M059J (cell line): ENCODE measurements around the gene KIFAP3. TPM values are rescaled to one million over a fixed set of nuclear protein-coding genes. Genes with fewer than 3 reads are reported as not detected.
"Not testable (repeated sequence)": the region's sequence is repeated elsewhere in the genome, so short reads cannot be mapped to it uniquely, and the experiment has no call there.

ENCODE experiments used
- DNase-seq: peaks from one replicate; pipeline ENCODE4 v3.0.0-alpha.2; 2012; ENCODE audit warnings: low read depth
- total RNA-seq: library from RNA; depleted of rRNA; stranded (reverse); fragments of >200 nt; shearing (Covaris generic); gene quantifications from 2 replicates; pipeline ENCODE4 v1.2.3, GENCODE V29; 2014; rRNA removed

KIFAP3 gene
- 14.4 and 25.7 TPM in 2 replicates for total RNA-seq

DNA sequence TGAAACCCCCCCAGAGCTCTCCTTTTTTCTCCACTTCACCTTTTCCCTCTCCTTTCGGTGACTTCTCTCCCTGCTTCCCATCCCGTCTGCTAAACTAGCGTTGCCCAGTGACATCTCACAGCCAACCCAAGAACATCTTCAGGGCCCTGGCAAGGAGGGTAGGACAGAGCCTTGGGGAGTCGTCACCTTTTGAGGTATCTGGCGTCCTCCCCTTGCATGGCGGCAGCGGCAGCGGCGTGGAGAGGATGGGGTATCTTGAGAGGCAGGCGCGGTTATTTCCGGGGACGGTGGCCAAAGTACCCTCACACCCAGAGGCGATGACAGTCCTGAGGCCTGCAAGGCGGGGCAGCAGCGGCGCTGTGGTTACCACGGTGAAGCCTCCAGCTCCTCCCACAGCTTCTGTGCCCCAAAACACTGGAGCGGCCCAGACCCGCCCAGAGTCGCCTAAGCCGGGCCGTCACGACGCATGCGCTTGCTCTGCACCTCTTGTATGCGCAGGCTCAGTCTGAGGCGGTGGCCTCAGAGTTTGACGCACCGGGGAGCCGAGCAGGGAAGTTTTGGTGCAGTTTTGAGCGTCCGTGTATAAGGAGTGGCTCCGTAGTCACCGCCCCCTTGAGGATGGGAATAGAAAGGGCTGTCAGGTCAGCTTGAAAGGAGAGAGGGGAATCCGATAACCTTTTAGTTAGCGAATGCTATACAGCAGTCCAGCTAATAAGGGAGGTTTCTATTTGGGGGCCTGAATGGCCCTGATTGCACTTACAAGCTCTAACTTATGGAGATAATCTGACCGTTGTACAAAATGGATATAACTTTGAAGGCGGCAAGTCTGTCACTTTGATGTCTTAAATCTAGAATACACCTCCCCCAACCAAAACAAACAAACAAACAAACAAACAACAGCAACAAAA, at the start of gene KIFAP3:
KIFAP3 (minus strand) TSS at position 446 of the 908 bp plus-strand sequence; CDS start at position 218, 228 bp downstream.
- DNase-seq: peak; percentile 99

DNA sequence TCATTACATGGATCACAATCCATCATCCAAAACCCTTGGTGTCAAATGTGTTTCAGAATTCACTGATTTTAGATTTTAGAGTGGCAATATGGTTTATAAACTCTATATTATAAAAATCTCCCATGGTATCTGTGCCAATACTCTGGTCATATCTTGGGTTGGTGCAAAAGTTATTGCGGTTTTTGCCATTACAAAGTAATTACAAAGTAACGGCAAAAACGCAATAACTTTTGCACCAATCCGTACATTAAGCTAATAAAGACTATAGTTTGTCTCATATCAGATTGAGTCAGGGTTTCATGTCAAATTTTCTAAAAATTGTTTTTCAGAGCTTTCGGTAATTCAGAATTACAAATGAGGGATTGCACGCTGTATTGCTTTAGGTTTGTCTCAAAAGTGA, 47.9 kb upstream of the KIFAP3 start:
- DNase-seq: no peak

DNA sequence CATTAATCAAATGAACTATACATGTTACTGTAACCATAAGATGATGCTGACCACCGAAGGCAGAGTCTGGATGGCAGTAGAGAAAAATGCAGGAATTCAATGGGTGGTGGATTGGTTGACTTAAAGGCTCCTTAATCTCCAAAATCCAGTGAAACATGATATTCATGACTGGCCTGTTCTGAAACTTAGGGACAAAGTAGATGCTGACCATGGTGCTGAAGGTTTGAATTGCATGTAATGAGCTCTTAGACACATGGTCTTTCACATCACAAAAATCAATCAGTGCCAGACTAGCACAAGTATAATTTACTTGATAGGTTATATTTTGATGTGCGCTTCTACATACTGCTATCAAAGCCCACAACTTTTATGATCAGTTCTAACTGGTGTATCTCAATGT, 40.4 kb upstream of the KIFAP3 start:
- DNase-seq: peak; percentile 35

DNA sequence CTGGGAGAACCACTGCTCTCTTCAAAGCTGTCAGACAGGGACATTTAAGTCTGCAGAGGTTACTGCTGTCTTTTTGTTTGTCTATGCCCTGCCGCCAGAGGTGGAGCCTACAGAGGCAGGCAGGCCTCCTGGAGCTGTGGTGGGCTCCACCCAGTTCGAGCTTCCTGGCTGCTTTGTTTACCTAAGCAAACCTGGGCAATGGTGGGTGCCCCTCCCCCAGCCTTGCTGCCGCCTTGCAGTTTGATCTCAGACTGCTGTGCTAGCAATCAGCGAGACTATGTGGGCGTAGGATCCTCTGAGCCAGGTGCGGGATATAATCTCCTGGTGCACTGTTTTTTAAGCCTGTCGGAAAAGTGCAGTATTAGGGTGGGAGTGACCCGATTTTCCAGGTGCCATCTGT, 38.6 kb upstream of the KIFAP3 start:
- not testable (repeated sequence) for DNase-seq

DNA sequence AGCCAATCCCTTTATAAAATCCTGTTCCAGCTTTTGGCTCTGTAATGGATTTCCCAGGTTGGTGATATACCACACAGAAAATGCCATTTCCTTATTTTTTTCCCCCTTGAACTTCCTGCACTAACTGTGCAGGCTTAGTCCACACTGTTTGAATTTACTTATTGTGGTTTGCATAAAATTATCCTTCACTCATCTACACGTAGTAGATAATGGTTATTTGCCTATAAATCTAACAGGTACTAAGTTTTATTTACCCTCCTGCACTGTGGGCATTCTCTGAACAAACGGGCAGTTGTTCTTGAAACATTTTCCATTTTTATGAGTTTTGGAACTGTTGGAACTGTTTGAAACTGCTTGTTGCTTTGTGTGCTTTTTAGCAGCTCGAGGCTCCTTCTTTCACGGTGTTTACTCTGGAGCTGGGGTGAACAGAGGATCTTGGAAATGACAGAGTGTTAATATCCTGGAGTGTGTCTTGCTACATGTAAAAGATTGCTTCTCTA, 23.0 kb upstream of the KIFAP3 start:
- no peak for DNase-seq

DNA sequence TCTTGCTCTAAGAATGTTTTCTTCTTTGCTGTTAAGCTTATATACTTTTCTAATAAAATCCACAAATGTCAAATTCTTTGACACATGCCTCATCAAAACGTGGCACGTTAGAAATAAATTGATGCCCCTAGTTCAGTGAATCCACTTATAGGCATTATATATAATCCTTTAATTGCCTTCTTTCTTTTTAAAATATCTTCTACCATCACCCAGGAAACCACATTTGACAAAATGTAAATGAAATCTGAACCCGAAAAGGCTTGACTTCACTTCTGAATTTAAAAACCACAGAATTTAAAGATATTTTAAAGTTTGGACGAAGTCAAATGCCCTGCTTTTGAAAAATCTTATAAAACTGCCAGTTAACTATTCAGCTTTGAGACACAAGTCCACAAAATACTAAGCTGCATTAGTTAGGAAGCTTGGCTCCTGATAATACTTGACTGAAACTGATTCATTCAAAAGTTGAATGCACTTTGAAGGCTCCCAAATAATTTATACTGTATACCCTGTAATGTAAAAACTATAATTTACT, 22.4 kb upstream of the KIFAP3 start:
- no peak for DNase-seq

DNA sequence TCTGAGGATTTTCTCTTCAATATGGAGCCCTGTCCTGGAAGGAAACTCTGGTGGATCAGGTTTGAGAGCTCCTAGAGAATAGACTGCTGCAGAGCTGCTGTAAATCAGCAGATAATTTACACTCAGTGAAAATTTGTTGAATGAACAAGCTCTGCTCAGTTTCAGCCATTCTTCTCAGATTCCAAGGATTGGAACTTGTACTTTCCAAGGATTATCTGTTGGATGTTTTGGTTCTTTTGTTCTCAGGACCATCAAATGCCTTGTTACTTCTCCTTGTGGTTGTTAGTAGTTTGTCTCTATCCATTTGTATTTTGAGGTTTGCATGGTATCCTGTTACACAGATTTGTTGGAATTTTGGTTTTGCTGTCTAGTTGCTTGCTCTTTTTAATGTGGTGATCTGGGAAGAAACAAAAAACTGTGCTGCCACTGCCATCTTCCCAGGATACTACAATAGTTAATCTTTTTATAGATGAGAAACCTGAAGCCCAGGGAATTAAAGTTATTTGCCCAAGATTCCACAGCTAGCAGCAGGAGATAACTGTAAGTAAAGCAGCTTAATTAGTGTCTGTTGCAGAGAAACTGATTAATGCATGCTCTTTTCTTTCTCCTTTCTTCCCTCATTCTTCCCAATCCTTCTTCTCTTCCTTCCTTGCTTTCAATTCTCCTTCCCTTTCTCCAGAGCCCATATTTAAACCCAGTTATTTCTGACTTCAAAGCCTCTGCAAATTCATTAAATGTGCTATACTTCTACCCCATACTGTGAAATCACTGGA, 21.7 kb upstream of the KIFAP3 start:
- DNase-seq: no peak

DNA sequence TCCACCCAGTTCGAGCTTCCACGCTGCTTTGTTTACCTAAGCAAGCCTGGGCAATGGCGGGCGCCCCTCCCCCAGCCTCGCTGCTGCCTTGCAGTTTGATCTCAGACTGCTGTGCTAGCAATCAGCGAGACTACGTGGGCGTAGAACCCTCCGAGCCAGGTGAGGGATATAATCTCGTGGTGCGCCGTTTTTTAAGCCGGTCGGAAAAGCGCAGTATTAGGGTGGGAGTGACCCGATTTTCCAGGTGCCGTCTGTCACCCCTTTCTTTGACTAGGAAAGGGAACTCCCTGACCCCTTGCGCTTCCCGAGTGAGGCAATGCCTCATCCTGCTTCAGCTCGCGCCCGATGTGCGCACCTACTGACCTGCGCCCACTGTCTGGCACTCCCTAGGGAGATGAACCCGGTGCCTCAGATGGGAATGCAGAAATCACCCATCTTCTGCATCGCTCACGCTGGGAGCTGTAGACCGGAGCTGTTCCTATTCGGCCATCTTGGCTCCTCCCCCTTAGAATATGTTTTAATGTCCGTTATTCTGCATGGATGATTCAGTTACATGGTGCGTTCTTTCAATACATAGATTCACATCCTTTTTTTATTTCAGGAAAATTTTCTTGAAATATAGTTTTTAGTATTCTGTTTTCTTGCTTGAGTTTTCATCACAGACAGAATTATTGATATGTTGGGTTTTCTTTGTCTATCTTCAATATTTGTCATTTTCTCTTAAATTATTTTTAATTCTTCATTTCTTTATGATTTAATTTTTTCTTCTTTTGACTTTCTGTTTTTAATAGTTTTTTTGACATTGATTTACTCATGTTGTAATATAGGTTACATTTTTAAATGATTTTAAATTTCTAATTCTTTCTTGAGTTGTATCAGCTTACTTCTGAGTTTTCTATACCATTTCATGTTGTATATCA, 20.5 kb upstream of the KIFAP3 start:
- DNase-seq: not testable (repeated sequence)

DNA sequence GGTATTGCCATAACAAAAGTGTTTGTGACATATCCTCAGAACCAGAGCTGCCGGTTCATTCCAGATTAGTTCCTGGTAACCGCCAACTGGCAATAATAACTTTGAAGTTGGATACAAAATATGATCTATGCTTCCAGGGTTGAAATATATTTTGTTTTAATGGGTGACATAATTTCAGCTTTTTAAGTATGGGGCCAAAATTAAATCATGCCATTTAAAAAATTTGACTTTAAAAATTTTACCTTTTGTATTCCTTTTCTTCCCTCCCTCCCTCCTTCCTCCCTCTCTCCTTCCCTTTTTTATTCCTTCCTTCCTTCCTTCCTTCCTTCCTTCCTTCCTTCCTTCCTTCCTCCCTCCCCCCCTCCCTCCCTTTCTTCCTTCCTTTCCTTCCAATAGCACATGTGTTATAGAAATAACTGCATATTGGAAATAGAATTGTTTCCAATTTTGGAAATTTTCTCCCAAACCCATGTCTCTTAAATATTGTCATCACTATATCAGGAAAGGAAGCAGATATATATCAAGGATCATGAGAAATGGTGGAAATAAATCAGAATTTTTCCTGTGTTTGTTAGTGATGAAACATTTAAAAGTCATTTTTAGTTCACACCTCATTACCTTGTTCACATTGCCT, 12.0 kb upstream of the KIFAP3 start:
- DNase-seq: no peak

DNA sequence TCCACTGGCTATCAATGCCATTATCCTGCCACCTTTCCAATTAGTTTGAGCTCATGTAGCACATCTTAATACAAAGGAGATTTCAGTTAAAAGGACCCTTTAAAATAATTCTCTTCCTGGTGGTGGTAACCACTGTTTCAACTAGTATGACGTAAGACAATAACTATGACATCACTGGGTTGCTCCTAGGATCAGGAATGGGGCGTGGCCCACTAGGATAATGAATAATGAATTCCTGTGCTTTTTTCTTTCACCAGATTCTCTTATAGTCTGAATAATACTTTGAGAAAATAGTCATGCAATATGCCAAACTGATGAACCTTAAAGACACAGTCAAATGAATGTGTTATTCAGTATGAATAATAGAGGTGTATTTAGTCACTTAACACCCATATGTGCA, 10.6 kb upstream of the KIFAP3 start:
- no peak for DNase-seq

DNA sequence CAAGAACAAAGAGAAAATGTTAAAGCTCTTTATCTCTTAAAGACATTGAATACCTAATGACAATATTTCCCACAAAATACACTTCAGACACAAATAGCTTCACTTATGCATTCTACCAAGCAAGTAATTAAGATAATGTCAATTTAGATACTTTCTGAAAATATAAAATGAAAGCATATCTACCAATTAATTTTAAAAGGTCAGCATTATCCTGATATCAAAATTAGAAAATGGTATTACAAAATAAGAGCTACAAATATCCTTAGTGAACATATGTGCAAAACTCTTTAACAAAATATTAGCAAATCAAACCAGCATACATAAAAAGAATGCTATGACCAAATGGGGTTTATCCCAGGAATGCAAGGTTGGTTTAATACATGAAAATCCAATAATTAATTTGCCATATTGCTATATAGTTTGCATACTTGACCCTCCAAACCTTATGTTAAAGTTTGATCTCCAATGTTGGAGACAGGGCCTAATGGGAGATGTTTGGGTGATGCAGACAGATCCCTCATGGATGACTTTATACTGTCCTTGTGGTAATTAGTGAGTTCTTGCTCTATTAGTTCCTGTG, 4.2 kb upstream of the KIFAP3 start:
- no peak for DNase-seq

DNA sequence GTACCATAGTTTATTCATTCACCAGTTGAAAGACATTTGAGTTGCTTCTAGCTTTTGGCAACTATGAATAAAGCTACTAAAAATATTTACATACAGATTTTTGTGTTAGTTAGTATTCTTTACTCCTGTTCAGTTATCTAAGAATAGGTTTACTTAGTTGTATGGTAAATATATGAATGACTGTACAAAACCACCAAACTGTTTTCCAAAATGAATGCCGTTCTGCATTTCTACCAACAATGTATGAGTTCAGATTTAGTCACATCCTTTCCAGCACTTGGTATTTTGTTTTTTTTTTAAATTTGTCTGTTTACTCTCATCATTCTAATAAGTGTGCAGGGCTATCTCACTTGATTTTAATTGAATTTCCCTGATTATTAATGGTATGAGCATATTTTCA, 3.4 kb upstream of the KIFAP3 start:
- DNase-seq: no peak

DNA sequence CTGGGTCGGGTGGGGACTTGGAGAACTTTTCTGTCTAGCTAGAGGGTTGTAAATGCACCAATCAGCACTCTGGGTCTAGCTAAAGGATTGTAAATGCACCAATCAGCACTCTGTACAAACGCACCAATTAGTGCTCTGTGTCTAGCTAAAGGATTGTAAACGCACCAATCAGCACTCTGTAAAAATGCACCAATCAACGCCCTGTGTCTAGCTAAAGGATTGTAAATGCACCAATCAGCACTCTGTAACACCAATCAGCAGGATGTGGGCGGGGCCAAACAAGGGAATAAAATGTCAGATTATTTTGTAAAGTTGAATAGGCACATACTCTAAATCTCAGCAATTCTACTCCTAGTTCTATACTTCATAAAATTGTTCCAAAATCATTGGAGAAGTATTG, 2.5 kb upstream of the KIFAP3 start:
- DNase-seq: not testable (repeated sequence)

DNA sequence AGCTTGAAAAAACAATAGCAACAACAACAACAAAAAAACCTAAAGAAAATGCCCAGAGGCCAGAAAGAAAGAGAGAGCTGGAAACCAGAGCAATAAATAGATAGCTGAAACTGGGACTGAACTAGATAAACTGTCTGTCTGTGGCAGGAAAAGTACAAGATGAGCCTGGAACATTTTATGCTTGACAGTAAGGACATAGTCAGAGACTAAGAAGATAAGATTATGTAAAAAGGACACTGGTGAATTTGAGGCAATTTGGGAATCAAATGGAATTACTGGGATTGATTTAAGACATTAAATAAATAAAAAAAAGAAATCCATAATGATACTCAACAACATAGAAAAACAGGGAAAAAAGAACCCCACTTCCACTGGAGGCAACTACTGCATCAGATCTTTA, 1.7 kb upstream of the KIFAP3 start:
- no peak for DNase-seq

DNA sequence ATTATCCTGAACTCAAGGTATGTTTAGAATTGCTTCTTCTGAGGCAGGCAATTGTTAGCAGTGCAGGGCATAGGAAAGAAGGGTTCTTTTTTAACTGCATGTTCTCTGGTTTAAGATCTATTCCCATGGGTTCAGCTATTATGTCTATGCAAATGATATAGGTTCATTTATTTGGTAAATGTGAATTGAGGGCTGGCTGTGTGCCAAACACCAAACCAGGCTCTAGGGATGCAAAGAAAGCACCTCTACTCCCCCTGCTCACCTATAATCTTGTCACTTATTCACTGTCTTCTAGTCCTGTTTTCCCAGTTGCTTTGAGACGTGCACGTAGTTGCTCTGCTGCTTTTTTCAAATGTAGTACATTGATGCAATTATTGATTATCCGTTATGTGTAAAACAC, 691 bp upstream of the KIFAP3 start:
- no peak for DNase-seq

DNA sequence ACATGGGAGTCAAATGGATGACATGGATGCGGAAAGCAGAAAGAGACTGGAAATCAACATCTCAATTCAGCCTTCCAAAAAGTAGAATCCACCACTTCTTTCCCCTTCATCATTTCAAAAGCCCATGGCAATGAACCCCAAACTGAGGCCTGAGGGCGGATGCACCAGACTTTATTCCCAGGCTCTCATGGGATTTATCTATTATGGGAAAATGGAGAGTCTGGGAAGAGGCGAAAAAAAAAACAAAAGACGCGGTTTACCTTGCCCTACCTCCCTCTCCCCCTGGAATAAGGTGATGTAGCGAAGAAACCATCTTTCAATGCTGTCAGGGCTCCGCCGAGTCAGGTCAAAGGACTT, 624 bp downstream of the KIFAP3 start:
- no peak for DNase-seq

DNA sequence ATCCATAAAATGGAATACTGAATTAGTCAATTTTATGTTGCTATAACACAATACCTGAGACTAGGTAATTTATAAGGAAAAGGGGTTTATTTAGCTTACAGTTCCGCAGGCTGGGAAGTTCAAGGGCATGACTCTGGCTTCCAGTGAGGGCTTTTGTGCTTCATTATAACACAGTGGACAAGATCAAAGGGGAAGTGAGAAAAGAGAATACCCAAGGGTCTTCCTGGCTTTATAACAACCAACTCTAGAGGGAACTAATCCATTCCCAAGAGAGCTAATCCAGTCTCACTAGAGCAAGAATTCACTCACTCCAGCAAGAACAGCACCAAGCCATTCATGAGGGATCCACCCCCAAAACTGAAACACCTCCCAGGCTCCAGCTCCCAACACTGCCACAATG, 3.1 kb downstream of the KIFAP3 start:
- no peak for DNase-seq

DNA sequence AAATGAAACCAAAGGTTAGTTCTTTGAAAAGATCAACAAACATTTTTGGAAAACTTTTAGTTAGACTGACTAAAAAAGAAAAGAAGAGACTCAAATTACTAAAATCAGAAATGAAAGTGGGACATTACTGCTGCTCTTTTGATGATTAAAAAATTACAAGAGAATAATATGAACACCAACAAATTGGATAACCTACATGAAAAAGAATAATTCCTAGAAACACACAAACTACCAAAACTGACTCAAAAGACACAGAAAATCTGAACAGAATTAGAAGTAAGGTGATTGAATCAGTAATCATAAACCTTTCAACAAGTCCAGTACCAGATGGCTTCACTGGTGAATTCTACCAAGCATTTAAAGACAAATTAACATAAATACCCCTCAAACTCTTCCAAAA, 5.6 kb downstream of the KIFAP3 start:
- no peak for DNase-seq

DNA sequence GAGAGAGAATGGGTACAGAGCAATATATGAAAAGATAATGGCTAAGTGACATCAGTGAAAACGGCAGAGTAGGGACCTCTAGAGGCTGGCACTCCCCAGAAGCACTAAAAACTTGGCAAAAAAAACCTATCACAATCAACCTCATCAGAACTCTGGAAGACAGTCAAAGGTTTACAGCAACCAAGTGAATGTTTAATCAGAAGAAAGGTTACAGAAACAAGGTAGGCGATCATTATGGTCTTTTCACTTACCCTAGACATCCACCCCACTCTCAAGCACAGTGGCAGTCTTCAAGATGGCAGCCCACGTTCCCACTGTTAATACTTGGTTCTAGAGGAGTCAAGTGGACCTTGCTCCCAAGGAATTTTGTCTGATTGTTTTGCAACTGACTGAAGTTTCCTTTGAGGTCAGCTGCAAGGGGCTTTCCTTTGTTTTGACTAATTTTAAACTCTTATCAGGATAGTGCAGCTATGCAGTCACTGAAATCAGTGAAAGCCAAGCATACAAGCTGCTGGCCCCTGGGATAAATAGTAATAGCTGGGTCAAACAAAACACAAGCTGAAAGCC, 7.2 kb downstream of the KIFAP3 start:
- no peak for DNase-seq

DNA sequence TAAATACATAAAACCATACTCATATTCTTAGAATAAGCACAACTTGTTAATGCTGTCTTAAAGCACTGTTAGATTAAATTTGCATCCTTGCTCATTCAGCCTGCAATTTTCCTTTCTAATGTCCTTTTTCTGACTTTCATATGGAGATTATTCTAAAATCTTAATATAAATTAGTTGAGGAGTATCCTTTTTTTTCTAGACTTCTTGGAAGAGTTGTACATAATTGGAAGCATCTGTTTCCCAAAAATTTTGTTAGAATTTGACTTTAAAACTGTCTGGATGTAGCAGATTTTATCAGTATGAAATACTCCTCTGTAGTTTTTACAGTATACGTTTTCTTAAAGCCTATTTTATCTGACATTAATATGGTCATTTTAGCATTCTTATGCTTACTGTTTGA, 9.7 kb downstream of the KIFAP3 start:
- DNase-seq: no peak
